Fibroblast of villous mesenchyme (primary cell): ENCODE results near the gene AIMP1. TPM values are rescaled to one million over a fixed set of nuclear protein-coding genes. Genes with fewer than 3 reads are reported as not detected.

Experiments
- DNase-seq: peaks from one replicate; pipeline ENCODE4 v3.0.0-alpha.2; 2010; ENCODE audit warnings: low read depth
- H3K4me3 ChIP-seq: 2 replicates; pipeline ENCODE4 v1.5.1; 2011; ENCODE audit warnings: low read depth, mild to moderate bottlenecking, low read length
- CTCF ChIP-seq: IDR thresholded peaks from 2 replicates; pipeline ENCODE4 v1.5.1; 2012; ENCODE audit warnings: low read depth, mild to moderate bottlenecking, low read length; ENCODE audit not compliant: insufficient read depth
- total RNA-seq: library from RNA; depleted of rRNA; stranded (reverse); fragments of >200 nt; gene quantifications from 2 replicates; pipeline ENCODE4 v1.2.3, GENCODE V29; 2012

Gene AIMP1
- total RNA-seq, 1 donor: 27.6 TPM

- no peak for DNase-seq
- TF ChIP-seq CTCF: no peak
- H3K4me3 ChIP-seq: no peak overlapping the region
Measured at GRCh38 chr4:106355193-106355592, 38.8 kb downstream of the AIMP1 start.

GRCh38 chr4:106358899-106359298 is 42.5 kb downstream of the AIMP1 start:
- DNase-seq: peak; percentile 30
- H3K4me3 ChIP-seq: no peak overlapping the region
- no peak for TF ChIP-seq CTCF

GRCh38 chr4:106362086-106362825 is 45.9 kb downstream of the AIMP1 start:
- no peak for DNase-seq
- no peak overlapping the region for H3K4me3 ChIP-seq
- no peak for TF ChIP-seq CTCF

- TF ChIP-seq CTCF: no peak
- H3K4me3 ChIP-seq: no peak overlapping the region
- DNase-seq: no peak
Measured at GRCh38 chr4:106364282-106364681, 47.9 kb downstream of the AIMP1 start.

GRCh38 chr4:106365613-106366012 is 49.3 kb downstream of the AIMP1 start:
- peak; percentile 84 for DNase-seq
- H3K4me3 ChIP-seq: no peak overlapping the region
- no peak for TF ChIP-seq CTCF

GRCh38 chr4:106366026-106366425 is 49.7 kb downstream of the AIMP1 start:
- H3K4me3 ChIP-seq: no peak overlapping the region
- no peak for DNase-seq
- TF ChIP-seq CTCF: no peak

GRCh38 chr4:106367072-106367471 is 50.7 kb downstream of the AIMP1 start:
- TF ChIP-seq CTCF: no peak
- H3K4me3 ChIP-seq: no peak overlapping the region
- no peak for DNase-seq
